HUES6 (cell line): ENCODE data around the gene RYR3.

ENCODE experiments used
- H3K27ac ChIP-seq: 2 replicates; pipeline ENCODE4 v1.7.0; 2013; ENCODE audit warnings: low read depth, mild to moderate bottlenecking, low read length, inconsistent platforms
- H3K27me3 ChIP-seq: 2 replicates; pipeline ENCODE4 v1.6.1; 2013; ENCODE audit warnings: low read length; ENCODE audit not compliant: control insufficient read depth, insufficient read depth
- H3K36me3 ChIP-seq: 2 replicates; pipeline ENCODE4 v1.6.1; 2013; ENCODE audit warnings: low read length; ENCODE audit not compliant: control insufficient read depth, insufficient read depth
- H3K4me1 ChIP-seq: 2 replicates; pipeline ENCODE4 v1.6.1; 2013; ENCODE audit warnings: low read length; ENCODE audit not compliant: control insufficient read depth, insufficient read depth
- H3K4me3 ChIP-seq: 2 replicates; pipeline ENCODE4 v1.5.1; 2013; ENCODE audit warnings: low read depth, low read length
- H3K9ac ChIP-seq: one replicate; pipeline ENCODE4 v1.6.1; 2013; ENCODE audit warnings: mild to moderate bottlenecking, low read length
- H3K9me3 ChIP-seq: 2 replicates; pipeline ENCODE4 v1.6.1; 2013; ENCODE audit warnings: low read depth, low read length; ENCODE audit not compliant: control insufficient read depth, insufficient read depth

RYR3 gene

DNA sequence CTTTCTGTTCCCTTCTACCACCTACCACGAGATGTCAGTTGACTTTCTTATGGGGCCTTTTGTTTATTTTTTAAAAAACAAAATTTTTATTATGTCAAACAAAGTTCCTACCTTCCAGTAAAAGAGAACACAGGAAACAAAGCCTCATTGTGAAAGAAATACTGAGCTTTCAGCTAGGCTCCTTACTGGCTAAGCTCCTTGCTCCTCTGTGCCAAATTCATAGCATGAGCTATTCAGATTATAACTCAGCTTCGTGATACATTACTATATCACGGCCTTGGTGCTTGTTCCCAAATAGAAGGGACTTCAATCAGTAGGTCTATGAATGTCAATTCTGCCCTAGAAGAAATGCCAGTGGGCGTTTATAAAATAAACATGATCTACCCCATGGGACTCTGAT lies 511.7 kb downstream of the RYR3 start:
- Histone ChIP-seq H3K9me3 (no peaks in the 10 kb centered on the region), H3K27ac (no peak overlapping the region), H3K9ac (no peak overlapping the region), H3K36me3 (no peaks in the 10 kb centered on the region), H3K27me3 (no peaks in the 10 kb centered on the region), H3K4me1 (no peaks in the 10 kb centered on the region), H3K4me3 (no peak overlapping the region)

DNA sequence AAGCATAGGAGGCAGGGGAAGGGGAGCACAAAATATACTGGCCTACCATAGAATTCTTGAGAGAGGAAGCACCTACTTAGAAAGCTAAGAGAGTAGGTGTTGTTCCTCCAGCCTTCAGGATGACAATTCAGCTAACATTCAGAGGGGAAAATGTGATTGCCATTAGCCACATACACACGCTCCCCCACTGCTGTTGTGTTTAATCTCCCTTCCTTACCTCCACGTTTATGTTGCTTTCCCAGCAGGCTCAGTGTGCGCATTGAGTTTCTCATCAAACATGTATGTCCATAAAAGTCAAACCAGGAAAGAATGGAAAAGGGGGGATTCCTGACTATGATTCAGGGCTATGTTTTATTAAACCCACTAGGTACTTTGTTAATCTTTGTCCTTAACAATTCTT lies 512.4 kb downstream of the RYR3 start:
- Histone ChIP-seq H3K9me3 (0 out of 2 replicates have a peak, but pooled peaks cover 1% of the 10 kb centered on the region), H3K36me3 (no peaks in the 10 kb centered on the region), H3K27me3 (no peaks in the 10 kb centered on the region), H3K9ac (no peak overlapping the region), H3K27ac (no peak overlapping the region), H3K4me1 (no peaks in the 10 kb centered on the region), H3K4me3 (no peak overlapping the region)

DNA sequence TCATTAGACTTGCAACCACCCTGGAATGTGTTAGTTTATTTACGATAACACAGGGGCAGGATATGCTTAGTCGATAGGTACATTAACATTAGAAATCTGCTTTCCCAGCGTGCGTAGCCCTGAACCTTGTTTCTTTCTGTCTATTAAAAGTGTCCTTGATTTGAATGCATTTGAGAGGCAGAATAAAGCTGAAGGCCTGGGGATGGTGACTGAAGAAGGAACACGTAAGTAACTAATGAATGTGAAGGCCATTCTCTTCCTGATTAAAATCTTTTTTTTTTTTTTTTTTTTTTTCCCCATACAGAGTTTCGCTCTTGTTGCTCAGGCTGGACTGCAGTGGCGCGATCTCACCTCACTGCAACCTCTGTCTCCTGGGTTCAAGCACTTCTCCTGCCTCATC lies 514.7 kb downstream of the RYR3 start:
- Histone ChIP-seq H3K9me3 (0 out of 2 replicates have a peak, but pooled peaks cover 3% of the 10 kb centered on the region), H3K4me3 (no peak overlapping the region), H3K36me3 (no peaks in the 10 kb centered on the region), H3K27ac (no peak overlapping the region), H3K27me3 (no peaks in the 10 kb centered on the region), H3K4me1 (no peaks in the 10 kb centered on the region), H3K9ac (no peak overlapping the region)

- H3K27ac ChIP-seq: no peak overlapping the region
- H3K9me3 ChIP-seq: 0 out of 2 replicates have a peak, but pooled peaks cover 3% of the 10 kb centered on the region
- no peak overlapping the region for H3K4me3 ChIP-seq
- H3K9ac ChIP-seq: no peak overlapping the region
- H3K36me3 ChIP-seq: no peaks in the 10 kb centered on the region
- no peaks in the 10 kb centered on the region for H3K27me3 ChIP-seq
- H3K4me1 ChIP-seq: no peaks in the 10 kb centered on the region
Observed at GRCh38 chr15:33826201-33826600, 515.4 kb downstream of the RYR3 start.

DNA sequence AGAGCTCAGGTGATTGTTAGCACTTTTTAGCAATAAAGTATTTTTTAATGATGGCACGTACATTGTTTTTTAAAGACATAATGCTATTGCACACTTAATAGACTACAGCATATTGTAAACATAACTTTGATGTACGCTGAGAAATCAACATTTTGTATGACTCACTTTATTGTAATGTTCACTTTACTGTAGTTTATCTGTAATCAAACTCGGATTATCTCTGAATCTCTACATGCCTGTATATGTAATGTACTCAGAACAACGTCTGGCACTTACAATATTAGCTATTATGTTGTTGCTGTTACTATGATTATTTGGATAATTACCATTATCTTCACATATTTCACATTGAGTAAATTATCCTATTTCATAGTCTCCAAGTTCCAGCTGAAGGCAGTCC lies 519.6 kb downstream of the RYR3 start:
- Histone ChIP-seq H3K9ac (no peak overlapping the region), H3K27me3 (no peaks in the 10 kb centered on the region), H3K4me3 (no peak overlapping the region), H3K4me1 (peaks cover 15% of the 10 kb centered on the region), H3K9me3 (0 out of 2 replicates have a peak, but pooled peaks cover 3% of the 10 kb centered on the region), H3K36me3 (no peaks in the 10 kb centered on the region), H3K27ac (no peak overlapping the region)

DNA sequence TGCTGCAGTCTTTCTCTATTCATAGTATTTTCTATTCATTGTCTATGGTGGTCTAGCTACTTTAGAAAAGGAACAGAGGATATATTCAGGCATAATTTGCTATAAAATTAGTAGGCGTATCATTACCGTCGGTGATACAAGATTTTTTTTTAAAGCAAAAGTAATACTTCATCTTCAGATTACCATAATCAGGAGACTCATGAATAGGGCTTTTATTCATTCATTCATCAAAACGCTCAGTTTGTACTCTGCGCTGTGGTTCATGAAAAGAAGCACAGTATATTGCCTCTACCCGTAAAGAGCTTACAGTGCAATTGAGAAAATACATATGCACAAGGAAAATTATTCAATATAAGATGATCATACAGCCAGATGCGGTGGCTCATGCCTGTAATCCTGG lies 520.9 kb downstream of the RYR3 start:
- H3K27ac ChIP-seq: no peak overlapping the region
- H3K27me3 ChIP-seq: no peaks in the 10 kb centered on the region
- H3K4me1 ChIP-seq: peaks cover 20% of the 10 kb centered on the region
- H3K4me3 ChIP-seq: no peak overlapping the region
- H3K36me3 ChIP-seq: no peaks in the 10 kb centered on the region
- no peak overlapping the region for H3K9ac ChIP-seq
- 0 out of 2 replicates have a peak, but pooled peaks cover 3% of the 10 kb centered on the region for H3K9me3 ChIP-seq

GRCh38 chr15:33834892-33835743 lies 524.4 kb downstream of the RYR3 start:
- H3K36me3 ChIP-seq: no peaks in the 10 kb centered on the region
- no peaks in the 10 kb centered on the region for H3K9me3 ChIP-seq
- H3K27me3 ChIP-seq: no peaks in the 10 kb centered on the region
- H3K4me3 ChIP-seq: 0 out of 2 replicates have a peak overlapping the region, but pooled peaks have one; percentile 5
- peaks cover 20% of the 10 kb centered on the region for H3K4me1 ChIP-seq
- peak overlapping the region; percentile 38; the same call in 1 of the 2 replicates for H3K27ac ChIP-seq
- peak overlapping the region; percentile 2 for H3K9ac ChIP-seq

DNA sequence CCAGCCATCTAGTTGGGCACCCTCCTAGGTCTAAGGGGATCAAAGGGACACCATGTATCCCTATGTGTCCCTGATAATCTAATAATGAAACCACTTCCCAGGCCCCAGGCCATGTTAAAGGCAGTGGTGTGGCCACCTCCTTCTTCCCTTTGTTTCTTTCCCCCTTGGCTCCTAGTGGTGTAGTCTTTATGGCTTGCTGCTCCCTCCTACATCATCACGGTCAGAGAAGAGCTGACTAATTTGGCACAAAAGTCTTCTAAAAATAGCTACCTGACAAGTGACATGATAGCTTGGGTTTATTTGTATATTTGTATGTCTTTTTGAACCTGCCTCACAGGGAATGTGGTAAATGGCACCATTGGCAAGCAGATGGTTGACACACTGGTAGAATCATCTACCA lies 526.5 kb downstream of the RYR3 start:
- Histone ChIP-seq H3K4me3 (no peak overlapping the region), H3K27ac (no peak overlapping the region), H3K9ac (no peak overlapping the region), H3K27me3 (no peaks in the 10 kb centered on the region), H3K4me1 (peaks cover 20% of the 10 kb centered on the region), H3K36me3 (no peaks in the 10 kb centered on the region), H3K9me3 (no peaks in the 10 kb centered on the region)

- H3K9me3 ChIP-seq: no peaks in the 10 kb centered on the region
- H3K36me3 ChIP-seq: no peaks in the 10 kb centered on the region
- H3K4me3 ChIP-seq: no peak overlapping the region
- no peaks in the 10 kb centered on the region for H3K27me3 ChIP-seq
- H3K9ac ChIP-seq: no peak overlapping the region
- no peak overlapping the region for H3K27ac ChIP-seq
- H3K4me1 ChIP-seq: peaks cover 28% of the 10 kb centered on the region
Observed at GRCh38 chr15:33839540-33839939, 528.8 kb downstream of the RYR3 start.

DNA sequence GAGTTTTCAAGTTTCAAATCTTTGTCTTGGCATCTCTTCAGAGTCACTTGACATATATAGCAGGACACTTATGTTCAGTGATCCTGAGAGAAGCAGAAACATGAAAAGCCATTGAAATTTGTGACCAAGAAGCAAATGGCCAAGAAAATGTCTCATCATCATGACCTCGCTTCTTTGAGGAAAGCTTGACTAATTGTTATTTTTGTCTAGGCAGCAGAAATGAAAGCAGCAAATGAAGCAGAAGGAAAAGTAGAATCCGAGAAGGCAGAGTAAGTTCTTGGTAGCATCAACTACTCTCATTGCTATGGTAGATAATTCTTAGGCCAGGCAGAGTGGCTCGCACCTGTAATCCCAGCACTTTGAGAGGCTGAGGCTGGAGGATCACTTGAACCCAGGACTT lies 529.8 kb downstream of the RYR3 start:
- Histone ChIP-seq H3K4me1 (peaks cover 18% of the 10 kb centered on the region), H3K9ac (no peak overlapping the region), H3K9me3 (no peaks in the 10 kb centered on the region), H3K27me3 (no peaks in the 10 kb centered on the region), H3K27ac (no peak overlapping the region), H3K36me3 (no peaks in the 10 kb centered on the region), H3K4me3 (no peak overlapping the region)

DNA sequence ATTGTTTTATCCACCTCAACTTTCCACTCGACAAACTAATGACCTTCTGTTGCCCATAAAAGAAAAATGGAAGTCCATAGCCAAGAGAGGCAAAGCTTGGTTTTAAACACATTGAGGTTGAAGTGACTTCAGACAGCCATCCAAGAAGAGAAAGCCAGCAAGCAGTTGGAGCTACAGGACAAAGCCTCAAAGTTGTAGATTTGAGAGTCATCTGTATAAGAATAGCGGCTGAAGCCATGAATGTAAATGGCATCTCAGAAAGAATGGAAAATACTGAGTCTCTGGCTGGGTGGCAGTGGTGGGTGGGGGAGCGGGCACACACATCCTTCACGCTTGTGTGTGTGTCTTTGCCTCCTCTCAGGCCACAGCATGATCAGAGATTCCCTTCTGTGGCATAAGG lies 533.4 kb downstream of the RYR3 start:
- no peak overlapping the region for H3K9ac ChIP-seq
- no peaks in the 10 kb centered on the region for H3K27me3 ChIP-seq
- H3K9me3 ChIP-seq: no peaks in the 10 kb centered on the region
- H3K4me1 ChIP-seq: peaks cover 19% of the 10 kb centered on the region
- H3K27ac ChIP-seq: peak overlapping the region; percentile 80
- no peak overlapping the region for H3K4me3 ChIP-seq
- H3K36me3 ChIP-seq: no peaks in the 10 kb centered on the region; the same call in 1 of the 2 replicates
